Upper lobe of left lung (tissue), 6 donors: ENCODE results near the gene BMPR2. TPM values are rescaled to one million over a fixed set of nuclear protein-coding genes. Genes with fewer than 3 reads are reported as not detected.
A peak's percentile ranks its signal among the peaks of the same experiment; 100 is the strongest.
"Not testable (repeated sequence)": the region's sequence is repeated elsewhere in the genome, so short reads cannot be mapped to it uniquely, and the experiment has no call there.

Experiments
- ATAC-seq, 2 donors: fragments of 200-7000 bp; cut with Tn5 transposase; one replicate each; pipeline ENCODE4 v1.9.1; 2022; ENCODE audit warnings: mild to moderate bottlenecking in 2 of 2, moderate library complexity in 2 of 2; ENCODE audit not compliant: low FRiP score in 2 of 2
- DNase-seq, 2 donors: peaks; one replicate each; pipeline ENCODE4 v3.0.0-alpha.2; 2019 to 2020
- H3K27ac ChIP-seq, 4 donors: fragments of 200-600 bp; sonication (generic); one replicate each; pipeline ENCODE4 v1.5.1; 2016 to 2019
- H3K27me3 ChIP-seq, 4 donors: fragments of 200-600 bp; sonication (generic); one replicate each; pipeline ENCODE4 v1.5.1; 2017 to 2019
- H3K36me3 ChIP-seq, 4 donors: fragments of 200-600 bp; sonication (generic); one replicate each; pipeline ENCODE4 v1.5.1; 2016 to 2019
- H3K4me1 ChIP-seq, 4 donors: fragments of 200-600 bp; sonication (generic); one replicate each; pipeline ENCODE4 v1.5.1; 2018 to 2019
- H3K4me3 ChIP-seq, 4 donors: fragments of 200-600 bp; sonication (generic); one replicate each; pipeline ENCODE4 v1.5.1; 2017 to 2019; ENCODE audit warnings: mild to moderate bottlenecking in 2 of 4, moderate library complexity in 1 of 4
- H3K9me3 ChIP-seq, 4 donors: fragments of 200-600 bp; sonication (generic); one replicate each; pipeline ENCODE4 v1.5.1; 2018 to 2019
- CTCF ChIP-seq, 6 experiments: fragments of 450-650 bp in 4 of 6; fragments of 200-600 bp in 2 of 6; sonication (generic) in 2 of 6; IDR thresholded peaks; one replicate each; pipeline ENCODE4 v1.5.1; 2016 to 2019; ENCODE audit warnings: antibody characterized with exemption in 6 of 6
- EP300 ChIP-seq, 4 donors: sonication (generic); formaldehyde crosslinking; IDR thresholded peaks; one replicate each; pipeline ENCODE4 v1.5.1; 2017; ENCODE audit warnings: antibody characterized with exemption in 4 of 4, control low read depth in 2 of 4
- POLR2A ChIP-seq, 4 donors: fragments of 450-650 bp; IDR thresholded peaks; one replicate each; pipeline ENCODE4 v1.5.1; 2016 to 2017; ENCODE audit warnings: antibody characterized with exemption in 4 of 4, mild to moderate bottlenecking in 2 of 4
- POLR2AphosphoS5 ChIP-seq, 2 donors: sonication (generic); formaldehyde crosslinking; IDR thresholded peaks; one replicate each; pipeline ENCODE4 v1.5.1; 2017; ENCODE audit warnings: antibody characterized with exemption in 2 of 2
- WGBS, 2 donors: methylation state at CpG; one replicate each; pipeline ENCODE4 v1.1.5; 2017 to 2018; 5-methylcytosine and 5-hydroxymethylcytosine counted together
- total RNA-seq, 6 donors: library from RNA; depleted of rRNA in 4 of 6; stranded (reverse); fragments of >200 nt in 4 of 6; gene quantifications; one replicate each; pipeline versions ENCODE4 v1.1.0 to v1.2.1, GENCODE V29; 2016 to 2021
- donor health status: DM: no; HTN: no; CAD: no; lungs with moderate emphysema.
- donor health status: DM: no; HTN: yes; CAD: no; lungs with severe emphysema.

The BMPR2 gene
- total RNA-seq, 6 donors from 2014 or later = 23.0 to 133 (median 77.2) TPM

GRCh38 chr2:202494300-202495229 is 118.4 kb downstream of the BMPR2 start:
- WGBS, 2 donors = 51 to 66% methylated on average over 13 of the region's 13 CpGs
- Histone ChIP-seq H3K27me3 (no peaks in the 10 kb centered on the region), H3K9me3 (no peaks in the 10 kb centered on the region), H3K4me3 (no peak overlapping the region), H3K4me1 (peaks cover 6 to 26% (median 17%) of the 10 kb centered on the region in 4 donors), H3K36me3 (peaks cover 0 to 7% (median 2%) of the 10 kb centered on the region in 4 donors), H3K27ac (peak overlapping the region in 2 of 4 donors; percentile 17 to 64)
- ATAC-seq = peak in 1 of 2 donors; percentile 30
- no peak for TF ChIP-seq EP300 (IDR thresholded peaks at IDR 0.05)
- peak; percentile 20 to 77 for TF ChIP-seq POLR2AphosphoS5 (IDR thresholded peaks at IDR 0.05)
- DNase-seq = peak in 1 of 2 donors; percentile 29

GRCh38 chr2:202495230-202495604 is 119.1 kb downstream of the BMPR2 start:
- Histone ChIP-seq H3K27me3 (no peaks in the 10 kb centered on the region), H3K27ac (peak overlapping the region in 2 of 4 donors; percentile 17 to 64), H3K4me1 (peaks cover 6 to 24% (median 17%) of the 10 kb centered on the region in 4 donors), H3K9me3 (no peaks in the 10 kb centered on the region), H3K36me3 (peaks cover 0 to 7% (median 2%) of the 10 kb centered on the region in 4 donors), H3K4me3 (no peak overlapping the region)
- no peak for TF ChIP-seq CTCF (IDR thresholded peaks at IDR 0.05)
- TF ChIP-seq POLR2A (IDR thresholded peaks at IDR 0.05) = no peak
- TF ChIP-seq POLR2AphosphoS5 (IDR thresholded peaks at IDR 0.05) = no peak
- peak in 1 of 2 donors; percentile 52 for DNase-seq
- WGBS, 2 donors = 91 to 97% methylated on average over 23 of the region's 23 CpGs
- no peak for ATAC-seq

- H3K36me3 ChIP-seq, H3K9me3 ChIP-seq, H3K4me3 ChIP-seq, ATAC-seq, H3K27me3 ChIP-seq: not testable (repeated sequence)
- DNase-seq = peak in 1 of 2 donors; percentile 73
- Histone ChIP-seq H3K4me1 (peaks cover 6 to 24% (median 14%) of the 10 kb centered on the region in 4 donors), H3K27ac (peak overlapping the region in 1 of 4 donors; percentile 30)
- 95 to 98% methylated on average over 13 to 33 of the region's 38 CpGs for WGBS, 2 donors
Observed at GRCh38 chr2:202496835-202497472, 120.8 kb downstream of the BMPR2 start.

- H3K4me3 ChIP-seq, H3K27ac ChIP-seq, ATAC-seq, DNase-seq, H3K9me3 ChIP-seq, H3K27me3 ChIP-seq, H3K36me3 ChIP-seq: not testable (repeated sequence)
- WGBS, 2 donors = 93 to 94% methylated on average over 7 of the region's 7 CpGs
- H3K4me1 ChIP-seq = peaks cover 6 to 24% (median 14%) of the 10 kb centered on the region in 4 donors
Observed at GRCh38 chr2:202497473-202497866, 121.3 kb downstream of the BMPR2 start.

GRCh38 chr2:202499841-202500240 is 123.7 kb downstream of the BMPR2 start:
- not testable (repeated sequence) for H3K27me3 ChIP-seq, H3K4me3 ChIP-seq, DNase-seq, H3K4me1 ChIP-seq, ATAC-seq, H3K9me3 ChIP-seq
- Histone ChIP-seq H3K36me3 (peaks cover 0 to 18% (median 8%) of the 10 kb centered on the region in 4 donors), H3K27ac (peak overlapping the region in 1 of 4 donors; percentile 4)
- WGBS, 2 donors = 86 to 89% methylated on average over 7 of the region's 7 CpGs

GRCh38 chr2:202503276-202503675 is 127.1 kb downstream of the BMPR2 start:
- 88 to 93% methylated on average over 7 to 8 of the region's 21 CpGs for WGBS, 2 donors
- H3K36me3 ChIP-seq = peaks cover 0 to 17% (median 5%) of the 10 kb centered on the region in 4 donors
- not testable (repeated sequence) for H3K4me3 ChIP-seq, H3K4me1 ChIP-seq, H3K27me3 ChIP-seq, H3K9me3 ChIP-seq, ATAC-seq, H3K27ac ChIP-seq
- peak in 1 of 2 donors; percentile 83 for DNase-seq

- no peak for TF ChIP-seq EP300 (IDR thresholded peaks at IDR 0.05)
- no peak for TF ChIP-seq POLR2A (IDR thresholded peaks at IDR 0.05)
- TF ChIP-seq POLR2AphosphoS5 (IDR thresholded peaks at IDR 0.05) = no peak
- no peak for TF ChIP-seq CTCF (IDR thresholded peaks at IDR 0.05)
- peaks cover 0 to 11% (median 0%) of the 10 kb centered on the region in 4 donors for H3K36me3 ChIP-seq
- no peaks in the 10 kb centered on the region for H3K9me3 ChIP-seq
- no peak for DNase-seq
- WGBS, 2 donors = 61 to 77% methylated on average over 2 of the region's 2 CpGs
- peaks cover 0 to 8% (median 0%) of the 10 kb centered on the region in 4 donors for H3K4me1 ChIP-seq
- no peak overlapping the region for H3K27ac ChIP-seq
- no peaks in the 10 kb centered on the region for H3K27me3 ChIP-seq
- ATAC-seq = no peak
- H3K4me3 ChIP-seq = no peak overlapping the region
Observed at GRCh38 chr2:202508686-202509085, 132.6 kb downstream of the BMPR2 start.
